Keratinocyte (primary cell): ENCODE results near the gene SPSB4. TPM values are rescaled to one million over a fixed set of nuclear protein-coding genes. Genes with fewer than 3 reads are reported as not detected.

Experiments
- DNase-seq: peaks from one replicate; pipeline ENCODE4 v3.0.0-alpha.2; 2011; ENCODE audit warnings: low read depth, missing footprints, low spot score
- FAIRE-seq: peaks from 2 replicates; lab custom pipeline; 2011; peaks lifted over from hg19 to GRCh38; lab: Jason Lieb, UNC
- H2AFZ ChIP-seq: 2 replicates; pipeline ENCODE4 v1.6.0; 2012; ENCODE audit warnings: low read length, control low read depth, inconsistent platforms; ENCODE audit not compliant: control insufficient read depth
- H3K27ac ChIP-seq: 2 replicates; pipeline ENCODE4 v1.5.1; 2011; ENCODE audit warnings: low read length; ENCODE audit not compliant: control insufficient read depth, insufficient read depth
- H3K27me3 ChIP-seq: 3 replicates; pipeline ENCODE4 v1.6.0; 2011; ENCODE audit warnings: low read length; ENCODE audit not compliant: control insufficient read depth, insufficient read depth; ENCODE audit errors: extremely low read depth
- H3K36me3 ChIP-seq, 2 experiments: 2 replicates in 1 of 2; 3 replicates in 1 of 2; pipeline ENCODE4 v1.5.1; 2011; ENCODE audit warnings: low read length in 2 of 2, mild to moderate bottlenecking in 1 of 2; ENCODE audit not compliant: control insufficient read depth in 2 of 2, insufficient read depth in 2 of 2; ENCODE audit errors: extremely low read depth in 1 of 2
- H3K4me1 ChIP-seq: 3 replicates; pipeline ENCODE4 v1.5.1; 2011; ENCODE audit warnings: low read length; ENCODE audit not compliant: control insufficient read depth, insufficient read depth; ENCODE audit errors: extremely low read depth
- H3K4me2 ChIP-seq: 3 replicates; pipeline ENCODE4 v1.6.0; 2011; ENCODE audit warnings: low read depth, low read length; ENCODE audit not compliant: control insufficient read depth, insufficient read depth; ENCODE audit errors: extremely low read depth
- H3K4me3 ChIP-seq, 3 experiments: fragments of 200-600 bp in 1 of 3; sonication (generic) in 1 of 3; 2 replicates in 2 of 3; 3 replicates in 1 of 3; pipeline ENCODE4 v1.5.1; 2011 to 2016; ENCODE audit warnings: low read length in 3 of 3, mild to moderate bottlenecking in 3 of 3, control low read depth in 2 of 3, inconsistent platforms in 1 of 3, low read depth in 1 of 3, mixed read lengths in 1 of 3, mixed run types in 1 of 3, moderate library complexity in 1 of 3; ENCODE audit not compliant: control insufficient read depth in 2 of 3, insufficient read depth in 2 of 3; ENCODE audit errors: extremely low read depth in 1 of 3
- H3K79me2 ChIP-seq: 2 replicates; pipeline ENCODE4 v1.6.0; 2012; ENCODE audit warnings: low read length; ENCODE audit not compliant: control insufficient read depth, insufficient read depth
- H3K9ac ChIP-seq: 3 replicates; pipeline ENCODE4 v1.6.0; 2011; ENCODE audit warnings: low read length; ENCODE audit not compliant: control insufficient read depth, insufficient read depth; ENCODE audit errors: extremely low read depth
- H3K9me1 ChIP-seq: 3 replicates; pipeline ENCODE4 v1.6.0; 2011; ENCODE audit warnings: low read length; ENCODE audit not compliant: control insufficient read depth, insufficient read depth; ENCODE audit errors: extremely low read depth
- H3K9me3 ChIP-seq: 2 replicates; pipeline ENCODE4 v1.5.1; 2012; ENCODE audit warnings: low read depth, low read length; ENCODE audit not compliant: control insufficient read depth
- H4K20me1 ChIP-seq: 3 replicates; pipeline ENCODE4 v1.6.0; 2011; ENCODE audit warnings: low read length; ENCODE audit not compliant: control insufficient read depth, insufficient read depth; ENCODE audit errors: extremely low read depth
- EZH2 ChIP-seq: IDR thresholded peaks from one replicate; pipeline ENCODE4 v1.6.1; 2012; ENCODE audit warnings: inconsistent platforms, mild to moderate bottlenecking, low read length, moderate library complexity
- dilution Hi-C: fragments of 300-500 bp; cut with MboI; formaldehyde crosslinking; loops from one replicate; pipeline ENCODE4 v1.7.0; 2020; ENCODE audit warnings: low sequenced_read_pairs; ENCODE audit not compliant: extremely low pct_ligation_motif_present
- polyA plus RNA-seq, 5 experiments: library from polyadenylated mRNA; depleted of rRNA in 3 of 5; stranded (reverse) in 3 of 5; stranded (forward) in 1 of 5; unstranded in 1 of 5; fragments of >200 nt; gene quantifications; 1 replicate in 1 of 5; 2 replicates in 3 of 5; 3 replicates in 1 of 5; pipeline versions ENCODE4 v1.2.1 to v1.2.3, GENCODE V29; 2011 to 2012; ENCODE audit warnings: missing spikeins in 2 of 5, low read depth in 1 of 5, low replicate concordance in 1 of 5
- TF ChIP-seq, protein P1 (sequence below), 3 experiments: IDR thresholded peaks in 1 of 3; conservative IDR thresholded peaks in 1 of 3; optimal IDR thresholded peaks in 1 of 3; 2 replicates in 2 of 3; 3 replicates in 1 of 3; pipeline versions ENCODE3 to v1.5.1; 2011; ENCODE audit warnings: low read length in 3 of 3, mild to moderate bottlenecking in 3 of 3, moderate library complexity in 2 of 3, control low read depth in 1 of 3, inconsistent platforms in 1 of 3; ENCODE audit not compliant: insufficient read depth in 2 of 3; ENCODE audit errors: extremely low read depth in 1 of 3

The SPSB4 gene
- polyA plus RNA-seq, 1 donor (not counting 4 experiments of a cell fraction or from before 2014, with no cell fraction given), result not detected

DNA sequence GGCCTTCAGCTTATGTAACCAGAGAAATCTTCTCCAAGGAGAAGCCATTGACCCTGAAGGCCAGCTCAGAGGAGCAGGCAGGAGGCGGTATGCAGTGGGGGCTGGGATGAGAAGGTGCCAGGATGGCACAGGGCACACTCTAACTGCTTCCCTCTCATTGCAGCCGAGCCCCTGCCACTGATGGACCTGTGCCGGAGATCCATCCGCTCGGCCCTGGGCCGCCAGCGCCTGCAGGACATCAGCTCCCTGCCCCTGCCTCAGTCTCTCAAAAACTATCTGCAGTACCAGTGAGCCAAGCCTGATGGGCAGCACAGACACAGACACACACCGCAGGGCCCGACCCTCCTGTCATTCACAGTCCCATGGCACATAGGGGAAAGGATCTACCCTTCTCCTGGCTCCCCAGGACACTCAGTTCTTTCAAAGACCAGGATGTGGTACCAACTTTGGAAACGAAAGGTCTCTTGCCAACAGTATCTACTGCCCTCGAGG lies 95.9 kb downstream of the SPSB4 start:
- Histone ChIP-seq H3K79me2 (no peaks in the 10 kb centered on the region), H3K4me2 (no peak overlapping the region), H3K36me3 (no peaks in the 10 kb centered on the region), H3K27ac (no peak overlapping the region), H4K20me1 (no peaks in the 10 kb centered on the region), H2AFZ (no peak overlapping the region), H3K4me1 (no peaks in the 10 kb centered on the region), H3K9ac (no peak overlapping the region), H3K9me1 (no peaks in the 10 kb centered on the region), H3K4me3 (no peak overlapping the region), H3K27me3 (no peaks in the 10 kb centered on the region), H3K9me3 (no peaks in the 10 kb centered on the region)
- DNase-seq, result no peak
- TF ChIP-seq EZH2, result no peak
- TF ChIP-seq, protein P1, sequence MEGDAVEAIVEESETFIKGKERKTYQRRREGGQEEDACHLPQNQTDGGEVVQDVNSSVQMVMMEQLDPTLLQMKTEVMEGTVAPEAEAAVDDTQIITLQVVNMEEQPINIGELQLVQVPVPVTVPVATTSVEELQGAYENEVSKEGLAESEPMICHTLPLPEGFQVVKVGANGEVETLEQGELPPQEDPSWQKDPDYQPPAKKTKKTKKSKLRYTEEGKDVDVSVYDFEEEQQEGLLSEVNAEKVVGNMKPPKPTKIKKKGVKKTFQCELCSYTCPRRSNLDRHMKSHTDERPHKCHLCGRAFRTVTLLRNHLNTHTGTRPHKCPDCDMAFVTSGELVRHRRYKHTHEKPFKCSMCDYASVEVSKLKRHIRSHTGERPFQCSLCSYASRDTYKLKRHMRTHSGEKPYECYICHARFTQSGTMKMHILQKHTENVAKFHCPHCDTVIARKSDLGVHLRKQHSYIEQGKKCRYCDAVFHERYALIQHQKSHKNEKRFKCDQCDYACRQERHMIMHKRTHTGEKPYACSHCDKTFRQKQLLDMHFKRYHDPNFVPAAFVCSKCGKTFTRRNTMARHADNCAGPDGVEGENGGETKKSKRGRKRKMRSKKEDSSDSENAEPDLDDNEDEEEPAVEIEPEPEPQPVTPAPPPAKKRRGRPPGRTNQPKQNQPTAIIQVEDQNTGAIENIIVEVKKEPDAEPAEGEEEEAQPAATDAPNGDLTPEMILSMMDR (optimal IDR thresholded peaks at IDR 0.05 in 1 of 3, IDR thresholded peaks at IDR 0.05 in 1 of 3, conservative IDR thresholded peaks at IDR 0.05 in 1 of 3; ENCODE audit: extremely low read depth in 1 of 3, insufficient read depth in 2 of 3, low read length in 3 of 3), result no peak
- dilution Hi-C loops, result no loop called here
- no peak for FAIRE-seq

DNA sequence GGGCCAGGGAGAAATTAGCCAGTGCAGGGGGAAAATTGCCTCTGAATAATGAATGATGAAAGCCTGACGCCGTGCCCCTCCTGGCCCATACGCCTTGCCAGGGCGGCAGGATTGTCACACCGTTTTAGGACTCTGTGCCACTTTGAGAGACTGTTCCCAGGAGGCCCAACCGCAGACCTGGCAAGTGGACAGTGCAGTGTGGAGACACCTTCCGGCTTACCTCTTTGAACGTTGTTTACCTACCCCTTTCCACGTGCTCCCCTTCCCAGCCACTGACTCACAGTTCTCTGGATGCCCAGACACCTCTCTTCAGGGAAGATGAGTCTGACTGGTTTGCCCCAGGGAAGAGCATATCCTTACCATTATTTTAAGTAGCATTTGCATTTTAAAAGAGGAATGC lies 96.5 kb downstream of the SPSB4 start:
- no peaks in the 10 kb centered on the region for H3K9me3 ChIP-seq
- H3K79me2 ChIP-seq, result no peaks in the 10 kb centered on the region
- no peak overlapping the region for H3K4me3 ChIP-seq
- no peaks in the 10 kb centered on the region for H3K4me1 ChIP-seq
- no peaks in the 10 kb centered on the region for H3K9me1 ChIP-seq
- no peak overlapping the region for H2AFZ ChIP-seq
- H3K4me2 ChIP-seq, result no peak overlapping the region
- H4K20me1 ChIP-seq, result no peaks in the 10 kb centered on the region
- TF ChIP-seq EZH2, result no peak
- TF ChIP-seq, protein P1 (optimal IDR thresholded peaks at IDR 0.05 in 1 of 3, IDR thresholded peaks at IDR 0.05 in 1 of 3, conservative IDR thresholded peaks at IDR 0.05 in 1 of 3; ENCODE audit: extremely low read depth in 1 of 3, insufficient read depth in 2 of 3, low read length in 3 of 3), result no peak
- dilution Hi-C loops, result no loop called here
- H3K27me3 ChIP-seq, result no peaks in the 10 kb centered on the region
- no peak for DNase-seq
- H3K36me3 ChIP-seq, result no peaks in the 10 kb centered on the region
- no peak overlapping the region for H3K9ac ChIP-seq
- H3K27ac ChIP-seq, result no peak overlapping the region
- no peak for FAIRE-seq
